A673 (cell line): ENCODE measurements around the gene ZIK1. TPM values are rescaled to one million over a fixed set of nuclear protein-coding genes. Genes with fewer than 3 reads are reported as not detected.

ENCODE experiments used
- BruUV-seq: library from RNA; stranded (reverse); fragments of 400-500 nt; replicated peaks from 2 replicates; lab custom pipeline; 2021; lab: Mats Ljungman, UMichigan
- CTCF ChIA-PET: fragments of 300-600 bp; sonication (Branson Sonifier 250); formaldehyde crosslinking; loops from one replicate; lab custom pipeline; 2022; ENCODE audit warnings: antibody characterized with exemption; lab: Charles Lee
- POLR2A ChIA-PET: fragments of 300-600 bp; sonication (Branson Sonifier 250); formaldehyde crosslinking; loops from one replicate; lab custom pipeline; 2022; ENCODE audit warnings: antibody characterized with exemption; ENCODE audit not compliant: low non-redundant PET; lab: Charles Lee
- DNase-seq: peaks from one replicate; pipeline ENCODE4 v3.0.0-alpha.2; 2015; ENCODE audit warnings: low spot score
- H3K27ac ChIP-seq: fragments of 200-600 bp; sonication (generic); 2 replicates; pipeline ENCODE4 v1.5.1; 2016; ENCODE audit warnings: mixed run types, low read depth, mild to moderate bottlenecking, mixed read lengths, antibody characterized with exemption, low read length; ENCODE audit not compliant: poor library complexity, severe bottlenecking
- H3K27me3 ChIP-seq: fragments of 200-600 bp; sonication (generic); replicated peaks from 2 replicates; pipeline ENCODE4 v1.6.1; 2017; ENCODE audit warnings: mixed run types, low read depth, mild to moderate bottlenecking, mixed read lengths, antibody characterized with exemption, low read length; ENCODE audit not compliant: insufficient read depth, poor library complexity
- H3K36me3 ChIP-seq: fragments of 200-600 bp; sonication (generic); 2 replicates; pipeline ENCODE4 v1.6.1; 2016; ENCODE audit warnings: mixed run types, mild to moderate bottlenecking, mixed read lengths, antibody characterized with exemption, low read length; ENCODE audit not compliant: insufficient read depth, poor library complexity, severe bottlenecking
- H3K4me1 ChIP-seq: fragments of 200-600 bp; sonication (generic); 2 replicates; pipeline ENCODE4 v1.6.1; 2017; ENCODE audit warnings: mixed run types, mild to moderate bottlenecking, mixed read lengths, antibody characterized with exemption, low read length; ENCODE audit not compliant: insufficient read depth, poor library complexity, severe bottlenecking
- H3K4me3 ChIP-seq: fragments of 200-600 bp; sonication (generic); 2 replicates; pipeline ENCODE4 v1.5.1; 2016; ENCODE audit warnings: low read depth, mixed run types, mild to moderate bottlenecking, mixed read lengths, low read length; ENCODE audit not compliant: poor library complexity, severe bottlenecking
- H3K9me3 ChIP-seq: fragments of 200-600 bp; sonication (generic); 2 replicates; pipeline ENCODE4 v1.6.1; 2016; ENCODE audit warnings: mixed run types, low read depth, mild to moderate bottlenecking, mixed read lengths, antibody characterized with exemption, low read length; ENCODE audit not compliant: poor library complexity, severe bottlenecking
- CTCF ChIP-seq: fragments of 300-800, 200-600 bp; sonication (generic); conservative IDR thresholded peaks from 2 replicates; pipeline ENCODE4 v1.5.1; 2017; ENCODE audit warnings: low read depth, mild to moderate bottlenecking, antibody characterized with exemption, low read length, moderate library complexity, mixed read lengths
- EZH2 ChIP-seq: fragments of 200-600 bp; sonication (generic); IDR thresholded peaks from 2 replicates; pipeline ENCODE4 v1.6.1; 2017; ENCODE audit warnings: borderline replicate concordance, low read depth, mild to moderate bottlenecking, mixed read lengths, antibody characterized with exemption, low read length; ENCODE audit not compliant: poor library complexity, severe bottlenecking
- intact Hi-C: fragments of 100-400 bp; cut with micrococcal nuclease; formaldehyde crosslinking; loops from one replicate; pipeline ENCODE4 v1.10.0; 2022; ENCODE audit not compliant: unreplicated experiment
- total RNA-seq: library from RNA; stranded (reverse); gene quantifications from 2 replicates; pipeline ENCODE4 v1.2.3, GENCODE V29; 2021

The ZIK1 gene
- total RNA-seq, 1 experiment from 2014 or later, result 16.7 TPM

DNA sequence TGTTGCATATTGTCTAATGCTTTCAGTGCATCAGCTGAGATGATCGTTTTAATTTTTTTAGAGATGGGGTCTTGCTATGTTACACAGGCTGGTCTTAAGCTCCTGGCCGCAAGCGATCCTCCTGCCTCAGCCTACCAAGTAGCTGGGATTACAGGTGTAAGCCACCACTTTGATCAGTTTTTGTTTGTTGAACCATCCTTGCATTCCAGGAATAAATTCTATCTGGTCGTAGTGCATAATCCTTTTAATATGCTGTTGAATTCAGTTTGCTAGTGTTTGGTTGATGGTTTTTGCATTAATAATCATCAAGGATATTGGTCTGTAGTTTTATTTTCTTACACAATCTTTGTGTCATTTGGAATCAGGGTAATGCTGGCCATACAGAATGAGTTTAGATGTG, 53.4 kb downstream of the ZIK1 start:
- Histone ChIP-seq H3K27ac (no peak overlapping the region), H3K4me3 (no peak overlapping the region), H3K27me3 (no peaks in the 10 kb centered on the region), H3K36me3 (peaks cover 32% of the 10 kb centered on the region), H3K9me3 (peaks cover 53% of the 10 kb centered on the region), H3K4me1 (no peaks in the 10 kb centered on the region)
- ChIA-PET CTCF (no interaction called here), POLR2A (no interaction called here)
- no peak for DNase-seq
- BruUV-seq, result no TSS peak
- TF ChIP-seq EZH2, result no peak
- no peak for TF ChIP-seq CTCF
- intact Hi-C loops, result no loop called here

- no peak for DNase-seq
- TF ChIP-seq CTCF (no peak), EZH2 (no peak)
- BruUV-seq, result no TSS peak
- Histone ChIP-seq H3K4me3 (no peak overlapping the region), H3K36me3 (peaks cover 28% of the 10 kb centered on the region), H3K9me3 (peaks cover 50% of the 10 kb centered on the region), H3K4me1 (no peaks in the 10 kb centered on the region), H3K27me3 (no peaks in the 10 kb centered on the region), H3K27ac (no peak overlapping the region)
- POLR2A ChIA-PET, result no interaction called here
- intact Hi-C loops, result no loop called here
- CTCF ChIA-PET, result no interaction called here
These were observed 57.8 kb downstream of the ZIK1 start for GRCh38 chr19:57641715-57642234.

DNA sequence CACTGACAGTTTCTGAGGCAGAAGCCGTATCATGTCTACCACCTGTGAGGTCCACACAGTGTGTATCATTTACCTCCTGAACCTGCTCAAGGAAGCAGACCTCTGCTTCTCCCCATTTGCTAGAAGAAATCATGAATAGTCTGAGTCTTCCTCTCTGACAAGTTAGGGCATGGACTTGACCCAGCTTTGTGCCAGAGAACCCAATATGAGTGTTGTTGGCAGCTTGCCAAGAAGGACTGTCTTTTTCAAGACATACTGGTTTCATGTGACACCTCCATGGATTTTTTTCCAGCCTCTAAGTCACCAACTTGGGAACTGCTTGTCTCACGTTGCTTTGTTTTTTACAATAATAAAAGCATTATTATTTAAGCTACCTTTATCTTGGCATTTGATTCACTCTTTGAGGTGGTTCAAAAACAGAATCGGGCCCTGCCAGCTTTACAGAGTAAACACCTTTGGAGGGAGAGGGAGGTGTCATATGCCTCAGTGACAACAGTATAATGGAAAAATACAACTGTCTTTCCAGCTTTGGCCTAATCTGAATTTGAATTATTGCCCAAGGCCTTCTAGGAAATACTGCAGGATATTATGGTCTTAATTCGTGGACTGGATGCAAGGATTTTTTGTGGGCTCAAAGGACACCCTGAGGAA, 58.6 kb downstream of the ZIK1 start:
- peaks cover 43% of the 10 kb centered on the region for H3K9me3 ChIP-seq
- no peak overlapping the region for H3K4me3 ChIP-seq
- TF ChIP-seq CTCF (no peak), EZH2 (no peak)
- intact Hi-C loops, result no loop called here
- ChIA-PET CTCF (no interaction called here), POLR2A (no interaction called here)
- no peaks in the 10 kb centered on the region for H3K4me1 ChIP-seq
- peaks cover 28% of the 10 kb centered on the region for H3K36me3 ChIP-seq
- no peaks in the 10 kb centered on the region for H3K27me3 ChIP-seq
- H3K27ac ChIP-seq, result no peak overlapping the region
- no TSS peak for BruUV-seq
- DNase-seq, result no peak

Other genes starting within 250 kb of the ZIK1 start
- 10.2 and 11.0 TPM in 2 replicates for gene ZNF304, start 232.9 kb upstream of the ZIK1 start, total RNA-seq
- gene TRAPPC2B, start 220.6 kb upstream of the ZIK1 start, total RNA-seq, result 16.8 and 18.7 TPM in 2 replicates
- 5.0 and 6.1 TPM in 2 replicates for gene ZNF547, start 220.6 kb upstream of the ZIK1 start, total RNA-seq
- gene ZNF548, start 194.3 kb upstream of the ZIK1 start, total RNA-seq, result 16.9 TPM in 2 replicates
- 13.1 and 19.2 TPM in 2 replicates for gene ZNF17, start 173.0 kb upstream of the ZIK1 start, total RNA-seq
- 21.6 and 22.9 TPM in 2 replicates for gene ZNF749, start 148.8 kb upstream of the ZIK1 start, total RNA-seq
- 0.41 and 0.83 TPM in 2 replicates for gene VN1R1, start 127.0 kb upstream of the ZIK1 start, total RNA-seq
- gene ZNF772, start 106.6 kb upstream of the ZIK1 start, total RNA-seq, result 19.4 and 21.2 TPM in 2 replicates
- gene ZNF419, start 96.4 kb upstream of the ZIK1 start, total RNA-seq, result 12.4 and 14.6 TPM in 2 replicates
- gene ZNF773, start 84.2 kb upstream of the ZIK1 start, total RNA-seq, result 9.7 and 13.4 TPM in 2 replicates
- 8.5 and 10.1 TPM in 2 replicates for gene ZNF549, start 56.8 kb upstream of the ZIK1 start, total RNA-seq
- gene ZNF550, start 24.3 kb upstream of the ZIK1 start, total RNA-seq, result 9.6 and 11.5 TPM in 2 replicates
- gene ZNF416, start 5.2 kb upstream of the ZIK1 start, total RNA-seq, result 6.8 and 7.1 TPM in 2 replicates
- 9.4 and 11.3 TPM in 2 replicates for gene ZNF530, start 15.7 kb downstream of the ZIK1 start, total RNA-seq
- 24.3 and 24.7 TPM in 2 replicates for gene ZNF134, start 30.1 kb downstream of the ZIK1 start, total RNA-seq
- gene ZNF211, start 49.0 kb downstream of the ZIK1 start, total RNA-seq, result 8.2 and 10.1 TPM in 2 replicates
- not detected in 2 replicates for gene ZSCAN4, start 84.8 kb downstream of the ZIK1 start, total RNA-seq
- 12.7 and 17.8 TPM in 2 replicates for gene ZNF551, start 97.8 kb downstream of the ZIK1 start, total RNA-seq
- gene ZNF154, start 125.1 kb downstream of the ZIK1 start, total RNA-seq, result 4.0 and 4.4 TPM in 2 replicates
- gene ZNF671, start 143.5 kb downstream of the ZIK1 start, total RNA-seq, result 4.4 and 5.3 TPM in 2 replicates
- gene ZNF776, start 162.7 kb downstream of the ZIK1 start, total RNA-seq, result 10.3 and 15.8 TPM in 2 replicates
- 18.2 and 19.5 TPM in 2 replicates for gene ZNF586, start 185.5 kb downstream of the ZIK1 start, total RNA-seq
- 5.4 and 10.6 TPM in 2 replicates for gene ZNF552, start 230.8 kb downstream of the ZIK1 start, total RNA-seq
- gene ZNF587B, start 246.2 kb downstream of the ZIK1 start, total RNA-seq, result 17.3 and 20.0 TPM in 2 replicates